Upper lobe of left lung (tissue), 4 donors: ENCODE data around the gene OR2Y1.

Experiments used
- POLR2A ChIP-seq, 4 donors: fragments of 450-650 bp; IDR thresholded peaks; one replicate each; pipeline ENCODE4 v1.5.1; 2016 to 2017; ENCODE audit warnings: antibody characterized with exemption in 4 of 4, mild to moderate bottlenecking in 2 of 4
- TF ChIP-seq, protein P1 (sequence below), 6 experiments: fragments of 450-650 bp in 4 of 6; fragments of 200-600 bp in 2 of 6; sonication (generic) in 2 of 6; IDR thresholded peaks; one replicate each; pipeline ENCODE4 v1.5.1; 2016 to 2019; ENCODE audit warnings: antibody characterized with exemption in 6 of 6

DNA sequence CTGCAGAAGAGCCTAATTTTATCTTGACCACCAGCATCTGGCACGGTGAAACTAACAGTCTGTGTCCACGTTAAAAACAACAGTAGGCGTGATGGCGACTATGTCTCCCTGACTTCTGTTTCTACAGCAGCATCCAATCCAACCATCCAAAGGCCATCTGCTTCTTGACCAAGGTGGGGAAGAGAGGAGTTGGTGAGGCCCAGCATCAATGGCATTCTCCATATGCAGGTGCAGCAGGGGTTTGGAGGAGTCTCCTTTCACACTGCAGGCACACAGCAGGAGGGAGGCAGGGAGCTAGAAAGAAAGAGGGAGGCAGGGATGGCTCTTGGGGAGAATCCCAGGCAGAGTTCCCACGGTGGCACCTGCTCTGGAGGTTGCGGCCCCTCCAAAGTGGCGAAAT, 35.8 kb upstream of the OR2Y1 start:
- no peak for TF ChIP-seq POLR2A (IDR thresholded peaks at IDR 0.05)
- TF ChIP-seq, protein P1, sequence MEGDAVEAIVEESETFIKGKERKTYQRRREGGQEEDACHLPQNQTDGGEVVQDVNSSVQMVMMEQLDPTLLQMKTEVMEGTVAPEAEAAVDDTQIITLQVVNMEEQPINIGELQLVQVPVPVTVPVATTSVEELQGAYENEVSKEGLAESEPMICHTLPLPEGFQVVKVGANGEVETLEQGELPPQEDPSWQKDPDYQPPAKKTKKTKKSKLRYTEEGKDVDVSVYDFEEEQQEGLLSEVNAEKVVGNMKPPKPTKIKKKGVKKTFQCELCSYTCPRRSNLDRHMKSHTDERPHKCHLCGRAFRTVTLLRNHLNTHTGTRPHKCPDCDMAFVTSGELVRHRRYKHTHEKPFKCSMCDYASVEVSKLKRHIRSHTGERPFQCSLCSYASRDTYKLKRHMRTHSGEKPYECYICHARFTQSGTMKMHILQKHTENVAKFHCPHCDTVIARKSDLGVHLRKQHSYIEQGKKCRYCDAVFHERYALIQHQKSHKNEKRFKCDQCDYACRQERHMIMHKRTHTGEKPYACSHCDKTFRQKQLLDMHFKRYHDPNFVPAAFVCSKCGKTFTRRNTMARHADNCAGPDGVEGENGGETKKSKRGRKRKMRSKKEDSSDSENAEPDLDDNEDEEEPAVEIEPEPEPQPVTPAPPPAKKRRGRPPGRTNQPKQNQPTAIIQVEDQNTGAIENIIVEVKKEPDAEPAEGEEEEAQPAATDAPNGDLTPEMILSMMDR (IDR thresholded peaks at IDR 0.05), result no peak
